Measurements from ENCODE around the gene ACVR1.
"Not testable (repeated sequence)": the region's sequence is repeated elsewhere in the genome, so short reads cannot be mapped to it uniquely, and the experiment has no call there.

Gene ACVR1

GRCh38 chr2:157893611-157894010 is 17.5 kb upstream of the ACVR1 start:
- DNase-seq (ENCODE audit: low read depth), result no peak

- DNase-seq (ENCODE audit: low read depth), result no peak
Observed at GRCh38 chr2:157891643-157892041, 15.5 kb upstream of the ACVR1 start.

- DNase-seq (ENCODE audit: low read depth), result no peak
Observed at GRCh38 chr2:157890969-157891642, 15.0 kb upstream of the ACVR1 start.

GRCh38 chr2:157887946-157888345 is 11.8 kb upstream of the ACVR1 start:
- DNase-seq (ENCODE audit: low read depth), result no peak

- DNase-seq (ENCODE audit: low read depth), result not testable (repeated sequence)
Observed at GRCh38 chr2:157884533-157884932, 8.4 kb upstream of the ACVR1 start.

GRCh38 chr2:157880927-157881326 is 4.8 kb upstream of the ACVR1 start:
- no peak for DNase-seq (ENCODE audit: low read depth)

GRCh38 chr2:157877761-157878400 is 1.8 kb upstream of the ACVR1 start:
- DNase-seq (ENCODE audit: low read depth), result no peak

- no peak for DNase-seq (ENCODE audit: low read depth)
Observed at GRCh38 chr2:157876786-157877138, 632 bp upstream of the ACVR1 start.

- DNase-seq (ENCODE audit: low read depth), result peak; percentile 38
Observed at GRCh38 chr2:157875641-157876065, 477 bp downstream of the ACVR1 start.

GRCh38 chr2:157874997-157875640 is 1.0 kb downstream of the ACVR1 start:
- DNase-seq (ENCODE audit: low read depth), result no peak

GRCh38 chr2:157874348-157874747 is 1.8 kb downstream of the ACVR1 start:
- DNase-seq (ENCODE audit: low read depth), result no peak

GRCh38 chr2:157872791-157873190 is 3.3 kb downstream of the ACVR1 start:
- DNase-seq (ENCODE audit: low read depth), result no peak

GRCh38 chr2:157871415-157871814 is 4.7 kb downstream of the ACVR1 start:
- no peak for DNase-seq (ENCODE audit: low read depth)

- no peak for DNase-seq (ENCODE audit: low read depth)
Observed at GRCh38 chr2:157868993-157869392, 7.1 kb downstream of the ACVR1 start.

GRCh38 chr2:157867703-157868102 is 8.4 kb downstream of the ACVR1 start:
- no peak for DNase-seq (ENCODE audit: low read depth)

GRCh38 chr2:157866666-157867642 is 9.2 kb downstream of the ACVR1 start:
- no peak for DNase-seq (ENCODE audit: low read depth)

GRCh38 chr2:157866202-157866601 is 9.9 kb downstream of the ACVR1 start:
- no peak for DNase-seq (ENCODE audit: low read depth)

- DNase-seq (ENCODE audit: low read depth), result no peak
Observed at GRCh38 chr2:157864857-157865430, 11.2 kb downstream of the ACVR1 start.

GRCh38 chr2:157858846-157859245 is 17.3 kb downstream of the ACVR1 start:
- no peak for DNase-seq (ENCODE audit: low read depth)

- no peak for DNase-seq (ENCODE audit: low read depth)
Observed at GRCh38 chr2:157857881-157858280, 18.2 kb downstream of the ACVR1 start.

- DNase-seq (ENCODE audit: low read depth), result no peak
Observed at GRCh38 chr2:157856187-157856515, 20.0 kb downstream of the ACVR1 start.

GRCh38 chr2:157853820-157854219 is 22.3 kb downstream of the ACVR1 start:
- DNase-seq (ENCODE audit: low read depth), result no peak

Data from stimulated activated CD8-positive, alpha-beta memory T cell treated with anti-CD3 and anti-CD28 coated beads, Interleukin-4, amount 100 ng/mL, for 24 hours (primary cell).